ENCODE measurements around the gene SERTAD1.

Gene SERTAD1

DNA sequence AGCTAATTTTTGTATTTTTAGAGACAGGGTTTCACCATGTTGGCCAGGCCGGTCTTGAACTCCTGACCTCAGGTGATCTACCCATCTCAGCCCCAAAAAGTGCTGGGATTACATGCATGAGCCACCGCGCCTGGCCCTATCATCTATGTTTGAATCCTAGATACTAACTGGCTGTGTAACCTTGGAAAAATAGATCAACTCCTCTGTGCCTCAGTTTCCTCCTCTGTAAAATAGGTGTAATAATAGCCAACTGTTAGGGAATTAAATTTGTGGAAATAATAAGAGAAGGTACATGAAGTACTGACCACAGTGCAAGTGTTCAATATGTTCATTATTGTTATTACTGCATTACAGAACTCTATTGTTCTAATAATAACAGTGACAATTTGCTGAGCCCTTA lies 45.3 kb upstream of the SERTAD1 start:
- no peak overlapping the region for H3K4me2 ChIP-seq (ENCODE audit: low read depth, low read length)
- no peak for TF ChIP-seq EZH2 (optimal IDR thresholded peaks at IDR 0.05; ENCODE audit: low read depth, low read length)
- TF ChIP-seq EZH2phosphoT487 (IDR thresholded peaks at IDR 0.05; ENCODE audit: low read length) = no peak
- TF ChIP-seq CTCF (IDR thresholded peaks at IDR 0.05; ENCODE audit: low read length) = no peak
- no peaks in the 10 kb centered on the region for H3K9me3 ChIP-seq (replicated peaks; ENCODE audit: insufficient read depth, low read length)
- H3F3A ChIP-seq (ENCODE audit: insufficient read depth, low read length) = no peaks in the 10 kb centered on the region
- no peak overlapping the region for H3K27ac ChIP-seq (ENCODE audit: low read length)
- peaks cover 13% of the 10 kb centered on the region for H3K27me3 ChIP-seq (replicated peaks; ENCODE audit: insufficient read depth, low read length)
- no peak for DNase-seq
- no peak overlapping the region for H3K9ac ChIP-seq (ENCODE audit: low read length)
- H2AFZ ChIP-seq (ENCODE audit: low read length) = no peak overlapping the region
- no peak overlapping the region for H3K4me3 ChIP-seq (ENCODE audit: low read length)
- H3K9me2 ChIP-seq (replicated peaks; ENCODE audit: insufficient read depth, low read length) = no peaks in the 10 kb centered on the region
- H3K79me2 ChIP-seq (ENCODE audit: low read length) = no peaks in the 10 kb centered on the region
- H4K20me1 ChIP-seq (ENCODE audit: insufficient read depth, low read length) = no peaks in the 10 kb centered on the region
- H3K4me1 ChIP-seq (ENCODE audit: low read length) = peaks cover 7% of the 10 kb centered on the region; the same call in 1 of the 2 replicates
- no peaks in the 10 kb centered on the region for H3K36me3 ChIP-seq (replicated peaks; ENCODE audit: insufficient read depth, low read length)

- no peak for DNase-seq
- TF ChIP-seq CTCF (IDR thresholded peaks at IDR 0.05; ENCODE audit: low read length) (no peak), EZH2 (optimal IDR thresholded peaks at IDR 0.05; ENCODE audit: low read depth, low read length) (no peak), EZH2phosphoT487 (IDR thresholded peaks at IDR 0.05; ENCODE audit: low read length) (no peak)
Observed at GRCh38 chr19:40469011-40469410, 43.2 kb upstream of the SERTAD1 start.

GRCh38 chr19:40466985-40467734 lies 41.4 kb upstream of the SERTAD1 start, which contains the start of gene SPTBN4:
TSS of gene SPTBN4 (plus strand) at chr19:40467001. CDS start at chr19:40472622, 5,621 bp downstream.
- H3K4me2 ChIP-seq (ENCODE audit: low read depth, low read length) = peak within 1 kb of the TSS; percentile 99
- no peaks in the 10 kb centered on the region for H3K36me3 ChIP-seq (replicated peaks; ENCODE audit: insufficient read depth, low read length)
- H3K9me2 ChIP-seq (replicated peaks; ENCODE audit: insufficient read depth, low read length) = no peaks in the 10 kb centered on the region
- no peaks in the 10 kb centered on the region for H3K79me2 ChIP-seq (ENCODE audit: low read length)
- peaks cover 13% of the 10 kb centered on the region for H3K27me3 ChIP-seq (replicated peaks; ENCODE audit: insufficient read depth, low read length)
- peak within 1 kb of the TSS; percentile 71 for H2AFZ ChIP-seq (ENCODE audit: low read length)
- H4K20me1 ChIP-seq (ENCODE audit: insufficient read depth, low read length) = no peaks in the 10 kb centered on the region
- H3K9ac ChIP-seq (ENCODE audit: low read length) = peak within 1 kb of the TSS; percentile 1; the same call in 1 of the 2 replicates
- H3K4me3 ChIP-seq (ENCODE audit: low read length) = peak within 1 kb of the TSS; percentile 67
- peaks cover 15% of the 10 kb centered on the region for H3K4me1 ChIP-seq (ENCODE audit: low read length)
- no peaks in the 10 kb centered on the region for H3K9me3 ChIP-seq (replicated peaks; ENCODE audit: insufficient read depth, low read length)
- no peak within 1 kb of the TSS for H3K27ac ChIP-seq (ENCODE audit: low read length)
- H3F3A ChIP-seq (ENCODE audit: insufficient read depth, low read length) = 0 out of 2 replicates have a peak, but pooled peaks cover 3% of the 10 kb centered on the region
- no peak for DNase-seq
- TF ChIP-seq CTCF (IDR thresholded peaks at IDR 0.05; ENCODE audit: low read length) (no peak), EZH2phosphoT487 (IDR thresholded peaks at IDR 0.05; ENCODE audit: low read length) (no peak), EZH2 (optimal IDR thresholded peaks at IDR 0.05; ENCODE audit: low read depth, low read length) (no peak)

More at GRCh38 chr19:40469011-40469410, 43.2 kb upstream of the SERTAD1 start:
- Histone ChIP-seq H3K9me2 (replicated peaks; ENCODE audit: insufficient read depth, low read length) (no peaks in the 10 kb centered on the region), H3K27me3 (replicated peaks; ENCODE audit: insufficient read depth, low read length) (peaks cover 13% of the 10 kb centered on the region), H3K9me3 (replicated peaks; ENCODE audit: insufficient read depth, low read length) (no peaks in the 10 kb centered on the region), H3K36me3 (replicated peaks; ENCODE audit: insufficient read depth, low read length) (no peaks in the 10 kb centered on the region), H3K9ac (ENCODE audit: low read length) (no peak overlapping the region), H3K4me2 (ENCODE audit: low read depth, low read length) (no peak overlapping the region), H4K20me1 (ENCODE audit: insufficient read depth, low read length) (no peaks in the 10 kb centered on the region), H3K27ac (ENCODE audit: low read length) (no peak overlapping the region), H3K4me3 (ENCODE audit: low read length) (no peak overlapping the region), H3K4me1 (ENCODE audit: low read length) (peaks cover 15% of the 10 kb centered on the region), H2AFZ (ENCODE audit: low read length) (no peak overlapping the region), H3F3A (ENCODE audit: insufficient read depth, low read length) (0 out of 2 replicates have a peak, but pooled peaks cover 3% of the 10 kb centered on the region), H3K79me2 (ENCODE audit: low read length) (no peaks in the 10 kb centered on the region)

Measured in MM.1S (cell line).